ENCODE measurements around the gene YY1AP1.
"Not testable (repeated sequence)": the region's sequence is repeated elsewhere in the genome, so short reads cannot be mapped to it uniquely, and the experiment has no call there.

YY1AP1 gene

DNA sequence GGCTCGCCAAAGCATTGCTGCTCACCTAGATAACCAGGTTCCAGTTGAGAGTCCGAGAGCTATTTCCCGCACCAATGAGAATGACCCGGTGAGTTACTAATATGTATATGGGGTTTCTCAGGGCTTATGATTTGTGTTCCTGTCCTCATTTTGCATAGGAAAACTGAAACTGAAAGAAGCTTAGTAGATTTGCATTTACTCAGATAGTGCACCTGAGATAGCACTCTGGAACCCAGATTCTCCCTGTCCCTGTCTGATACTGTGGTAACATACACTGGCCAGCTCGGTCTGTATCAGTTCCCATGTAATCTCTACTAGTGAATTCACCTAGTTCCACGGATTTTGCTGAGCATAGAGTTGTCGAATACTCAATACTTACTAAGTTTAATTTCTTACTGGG lies 28.5 kb upstream of the YY1AP1 start:
- no peak overlapping the region for H3K4me3 ChIP-seq (ENCODE audit: severe bottlenecking)
- no peak for DNase-seq (ENCODE audit: low spot score)
- TF ChIP-seq, protein P1, sequence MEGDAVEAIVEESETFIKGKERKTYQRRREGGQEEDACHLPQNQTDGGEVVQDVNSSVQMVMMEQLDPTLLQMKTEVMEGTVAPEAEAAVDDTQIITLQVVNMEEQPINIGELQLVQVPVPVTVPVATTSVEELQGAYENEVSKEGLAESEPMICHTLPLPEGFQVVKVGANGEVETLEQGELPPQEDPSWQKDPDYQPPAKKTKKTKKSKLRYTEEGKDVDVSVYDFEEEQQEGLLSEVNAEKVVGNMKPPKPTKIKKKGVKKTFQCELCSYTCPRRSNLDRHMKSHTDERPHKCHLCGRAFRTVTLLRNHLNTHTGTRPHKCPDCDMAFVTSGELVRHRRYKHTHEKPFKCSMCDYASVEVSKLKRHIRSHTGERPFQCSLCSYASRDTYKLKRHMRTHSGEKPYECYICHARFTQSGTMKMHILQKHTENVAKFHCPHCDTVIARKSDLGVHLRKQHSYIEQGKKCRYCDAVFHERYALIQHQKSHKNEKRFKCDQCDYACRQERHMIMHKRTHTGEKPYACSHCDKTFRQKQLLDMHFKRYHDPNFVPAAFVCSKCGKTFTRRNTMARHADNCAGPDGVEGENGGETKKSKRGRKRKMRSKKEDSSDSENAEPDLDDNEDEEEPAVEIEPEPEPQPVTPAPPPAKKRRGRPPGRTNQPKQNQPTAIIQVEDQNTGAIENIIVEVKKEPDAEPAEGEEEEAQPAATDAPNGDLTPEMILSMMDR (IDR thresholded peaks at IDR 0.05; ENCODE audit: poor library complexity, severe bottlenecking) = no peak
- no peak for ATAC-seq (ENCODE audit: low read depth)
- H3K9me3 ChIP-seq (ENCODE audit: severe bottlenecking) = no peaks in the 10 kb centered on the region
- H3K27ac ChIP-seq (ENCODE audit: poor library complexity, severe bottlenecking) = no peak overlapping the region
- peaks cover 50% of the 10 kb centered on the region for H3K36me3 ChIP-seq (ENCODE audit: low read depth)
- no peaks in the 10 kb centered on the region for H3K4me1 ChIP-seq (ENCODE audit: insufficient read depth, poor library complexity, severe bottlenecking)
- no peaks in the 10 kb centered on the region for H3K27me3 ChIP-seq (ENCODE audit: insufficient read depth, poor library complexity, severe bottlenecking)

- ATAC-seq (ENCODE audit: low read depth) = no peak
- H3K36me3 ChIP-seq (ENCODE audit: low read depth) = peaks cover 40% of the 10 kb centered on the region
These were observed 27.2 kb upstream of the YY1AP1 start for GRCh38 chr1:155715777-155716176.

DNA sequence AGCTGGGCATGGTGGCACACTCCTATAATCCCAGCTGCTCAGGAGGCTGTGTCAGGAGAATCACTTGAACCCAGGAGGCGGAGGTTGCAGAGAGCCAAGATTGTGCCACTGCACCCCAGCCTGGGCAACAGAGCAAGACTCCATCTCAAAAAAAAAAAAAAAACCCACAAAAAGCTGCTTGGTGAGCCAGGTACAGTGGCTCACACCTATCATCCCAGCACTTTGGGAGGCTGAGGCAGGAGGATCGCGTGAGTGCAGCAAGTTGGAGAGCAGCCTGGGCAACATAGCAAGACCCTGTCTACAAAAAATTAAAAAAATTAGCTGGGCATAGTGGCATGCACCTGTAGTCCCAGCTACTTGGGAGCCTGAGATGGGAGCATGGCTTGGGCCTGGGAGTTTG lies 26.5 kb upstream of the YY1AP1 start:
- peaks cover 42% of the 10 kb centered on the region for H3K36me3 ChIP-seq (ENCODE audit: low read depth)
- H3K4me1 ChIP-seq (ENCODE audit: insufficient read depth, poor library complexity, severe bottlenecking); DNase-seq (ENCODE audit: low spot score); H3K9me3 ChIP-seq (ENCODE audit: severe bottlenecking); H3K4me3 ChIP-seq (ENCODE audit: severe bottlenecking); ATAC-seq (ENCODE audit: low read depth); H3K27ac ChIP-seq (ENCODE audit: poor library complexity, severe bottlenecking); H3K27me3 ChIP-seq (ENCODE audit: insufficient read depth, poor library complexity, severe bottlenecking): not testable (repeated sequence)

More at GRCh38 chr1:155715777-155716176, 27.2 kb upstream of the YY1AP1 start:
- no peak overlapping the region for H3K27ac ChIP-seq (ENCODE audit: poor library complexity, severe bottlenecking)
- H3K4me3 ChIP-seq (ENCODE audit: severe bottlenecking) = no peak overlapping the region
- TF ChIP-seq, protein P1 (IDR thresholded peaks at IDR 0.05; ENCODE audit: poor library complexity, severe bottlenecking) = no peak
- no peaks in the 10 kb centered on the region for H3K9me3 ChIP-seq (ENCODE audit: severe bottlenecking)
- H3K4me1 ChIP-seq (ENCODE audit: insufficient read depth, poor library complexity, severe bottlenecking) = no peaks in the 10 kb centered on the region
- DNase-seq (ENCODE audit: low spot score) = no peak
- H3K27me3 ChIP-seq (ENCODE audit: insufficient read depth, poor library complexity, severe bottlenecking) = no peaks in the 10 kb centered on the region

GRCh38 chr1:155713075-155713474 lies 24.5 kb upstream of the YY1AP1 start:
- Histone ChIP-seq H3K9me3 (ENCODE audit: severe bottlenecking) (no peaks in the 10 kb centered on the region), H3K36me3 (ENCODE audit: low read depth) (peaks cover 48% of the 10 kb centered on the region), H3K27ac (ENCODE audit: poor library complexity, severe bottlenecking) (no peak overlapping the region), H3K4me3 (ENCODE audit: severe bottlenecking) (no peak overlapping the region), H3K27me3 (ENCODE audit: insufficient read depth, poor library complexity, severe bottlenecking) (no peaks in the 10 kb centered on the region), H3K4me1 (ENCODE audit: insufficient read depth, poor library complexity, severe bottlenecking) (no peaks in the 10 kb centered on the region)
- no peak for ATAC-seq (ENCODE audit: low read depth)
- no peak for DNase-seq (ENCODE audit: low spot score)
- TF ChIP-seq, protein P1 (IDR thresholded peaks at IDR 0.05; ENCODE audit: poor library complexity, severe bottlenecking) = no peak

GRCh38 chr1:155712636-155713035 lies 24.1 kb upstream of the YY1AP1 start:
- not testable (repeated sequence) for H3K27me3 ChIP-seq (ENCODE audit: insufficient read depth, poor library complexity, severe bottlenecking); H3K27ac ChIP-seq (ENCODE audit: poor library complexity, severe bottlenecking); H3K9me3 ChIP-seq (ENCODE audit: severe bottlenecking); ATAC-seq (ENCODE audit: low read depth); DNase-seq (ENCODE audit: low spot score); H3K4me1 ChIP-seq (ENCODE audit: insufficient read depth, poor library complexity, severe bottlenecking); H3K4me3 ChIP-seq (ENCODE audit: severe bottlenecking)
- TF ChIP-seq, protein P1 (IDR thresholded peaks at IDR 0.05; ENCODE audit: poor library complexity, severe bottlenecking) = peak; percentile 11
- H3K36me3 ChIP-seq (ENCODE audit: low read depth) = peaks cover 47% of the 10 kb centered on the region

DNA sequence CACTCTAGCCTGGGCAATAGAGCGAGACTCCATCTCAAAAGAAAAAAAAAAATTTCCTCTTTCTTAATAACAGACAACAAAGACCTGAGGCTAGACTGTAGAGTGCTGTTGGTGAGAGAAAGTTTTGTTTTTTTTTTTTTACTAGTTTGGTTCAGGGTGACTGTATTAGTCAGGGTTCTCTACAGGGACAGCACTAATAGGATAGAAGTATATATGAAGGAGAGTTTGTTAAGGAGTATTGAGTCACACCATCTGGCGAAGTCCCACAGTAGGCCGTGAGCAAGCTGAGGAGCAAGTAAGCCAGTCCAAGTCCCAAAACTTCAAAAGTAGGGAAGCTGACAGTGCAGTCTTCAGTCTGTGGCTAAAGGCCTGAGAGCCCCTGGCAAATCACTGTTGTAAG lies 22.9 kb upstream of the YY1AP1 start:
- peaks cover 38% of the 10 kb centered on the region for H3K36me3 ChIP-seq (ENCODE audit: low read depth)
- H3K9me3 ChIP-seq (ENCODE audit: severe bottlenecking); ATAC-seq (ENCODE audit: low read depth): not testable (repeated sequence)

More for the DNA sequence above, 22.9 kb upstream of the YY1AP1 start:
- not testable (repeated sequence) for H3K27me3 ChIP-seq (ENCODE audit: insufficient read depth, poor library complexity, severe bottlenecking); DNase-seq (ENCODE audit: low spot score); H3K4me3 ChIP-seq (ENCODE audit: severe bottlenecking); H3K4me1 ChIP-seq (ENCODE audit: insufficient read depth, poor library complexity, severe bottlenecking); H3K27ac ChIP-seq (ENCODE audit: poor library complexity, severe bottlenecking)

Data from RWPE2 (cell line).